Measurements from ENCODE around the gene OR5T1.

OR5T1 gene

GRCh38 chr11:56307836-56308235 lies 33.9 kb downstream of the OR5T1 start:
- no peak for DNase-seq
- no peaks in the 10 kb centered on the region for H3K27me3 ChIP-seq (replicated peaks; ENCODE audit: insufficient read depth, low read length)
- TF ChIP-seq CTCF (IDR thresholded peaks at IDR 0.05; ENCODE audit: low read length), result no peak
- no peak for TF ChIP-seq EZH2phosphoT487 (IDR thresholded peaks at IDR 0.05; ENCODE audit: low read length)
- no peak for TF ChIP-seq EZH2 (optimal IDR thresholded peaks at IDR 0.05; ENCODE audit: low read depth, low read length)
- no peaks in the 10 kb centered on the region for H3F3A ChIP-seq (ENCODE audit: insufficient read depth, low read length)
- H4K20me1 ChIP-seq (ENCODE audit: insufficient read depth, low read length), result no peaks in the 10 kb centered on the region
- H3K9me3 ChIP-seq (replicated peaks; ENCODE audit: insufficient read depth, low read length), result no peaks in the 10 kb centered on the region
- H3K9me2 ChIP-seq (replicated peaks; ENCODE audit: insufficient read depth, low read length), result no peaks in the 10 kb centered on the region
- H3K79me2 ChIP-seq (ENCODE audit: low read length), result no peaks in the 10 kb centered on the region
- H3K4me1 ChIP-seq (ENCODE audit: low read length), result no peaks in the 10 kb centered on the region
- no peak overlapping the region for H3K4me3 ChIP-seq (ENCODE audit: low read length)
- no peak overlapping the region for H3K4me2 ChIP-seq (ENCODE audit: low read depth, low read length)
- no peak overlapping the region for H2AFZ ChIP-seq (ENCODE audit: low read length)
- no peak overlapping the region for H3K27ac ChIP-seq (ENCODE audit: low read length)
- H3K36me3 ChIP-seq (replicated peaks; ENCODE audit: insufficient read depth, low read length), result no peaks in the 10 kb centered on the region
- H3K9ac ChIP-seq (ENCODE audit: low read length), result no peak overlapping the region

GRCh38 chr11:56314844-56315243 lies 40.9 kb downstream of the OR5T1 start, which contains the start of gene OR8K3:
Gene OR8K3 (plus strand): TSS chr11:56315144. CDS start chr11:56318307, 3,163 bp downstream.
- no peak within 1 kb of the TSS for H2AFZ ChIP-seq (ENCODE audit: low read length)
- no peaks in the 10 kb centered on the region for H3F3A ChIP-seq (ENCODE audit: insufficient read depth, low read length)
- H4K20me1 ChIP-seq (ENCODE audit: insufficient read depth, low read length), result no peaks in the 10 kb centered on the region
- no peaks in the 10 kb centered on the region for H3K79me2 ChIP-seq (ENCODE audit: low read length)
- H3K36me3 ChIP-seq (replicated peaks; ENCODE audit: insufficient read depth, low read length), result no peaks in the 10 kb centered on the region
- H3K27ac ChIP-seq (ENCODE audit: low read length), result no peak within 1 kb of the TSS
- no peaks in the 10 kb centered on the region for H3K9me3 ChIP-seq (replicated peaks; ENCODE audit: insufficient read depth, low read length)
- no peak for TF ChIP-seq CTCF (IDR thresholded peaks at IDR 0.05; ENCODE audit: low read length)
- no peak for TF ChIP-seq EZH2phosphoT487 (IDR thresholded peaks at IDR 0.05; ENCODE audit: low read length)
- no peak for TF ChIP-seq EZH2 (optimal IDR thresholded peaks at IDR 0.05; ENCODE audit: low read depth, low read length)
- no peaks in the 10 kb centered on the region; the same call in 1 of the 2 replicates for H3K9me2 ChIP-seq (replicated peaks; ENCODE audit: insufficient read depth, low read length)
- DNase-seq, result no peak
- no peak within 1 kb of the TSS for H3K4me3 ChIP-seq (ENCODE audit: low read length)
- H3K9ac ChIP-seq (ENCODE audit: low read length), result no peak within 1 kb of the TSS
- no peak within 1 kb of the TSS for H3K4me2 ChIP-seq (ENCODE audit: low read depth, low read length)
- no peaks in the 10 kb centered on the region for H3K4me1 ChIP-seq (ENCODE audit: low read length)
- H3K27me3 ChIP-seq (replicated peaks; ENCODE audit: insufficient read depth, low read length), result no peaks in the 10 kb centered on the region

Measured in MM.1S (cell line).